HEK293T (cell line): ENCODE measurements around the gene ADISSP.

ENCODE experiments used
- CTCF ChIA-PET: fragments of 350-600 bp; formaldehyde crosslinking; extraction: SDS; loops from one replicate; lab custom pipeline; 2021; ENCODE audit warnings: antibody characterized with exemption, inconsistent platforms; lab: Yijun Ruan, JAX
- POLR2A ChIA-PET: fragments of 350-600 bp; formaldehyde crosslinking; extraction: SDS; loops from one replicate; lab custom pipeline; 2020; ENCODE audit warnings: antibody characterized with exemption, inconsistent platforms; lab: Yijun Ruan, JAX
- DNase-seq: peaks from one replicate; pipeline ENCODE4 v3.0.0; 2012; ENCODE audit warnings: mixed read lengths; ENCODE audit errors: extremely low spot score
- ARNT ChIP-seq: fragments of 450-650 bp; IDR thresholded peaks from 2 replicates; pipeline ENCODE4 v1.6.1; 2017; ENCODE audit warnings: mild to moderate bottlenecking
- BHLHE40 ChIP-seq: fragments of 450-650 bp; IDR thresholded peaks from 2 replicates; pipeline ENCODE4 v1.6.1; 2016; ENCODE audit warnings: mild to moderate bottlenecking, moderate library complexity, borderline replicate concordance
- CTBP1 ChIP-seq: fragments of 450-650 bp; IDR thresholded peaks from 2 replicates; pipeline ENCODE4 v1.6.1; 2016; ENCODE audit warnings: borderline replicate concordance
- ELF4 ChIP-seq: fragments of 450-650 bp; IDR thresholded peaks from 2 replicates; pipeline ENCODE4 v1.6.1; 2017; ENCODE audit warnings: antibody characterized with exemption
- FOXA1 ChIP-seq: fragments of 450-650 bp; IDR thresholded peaks from 2 replicates; pipeline ENCODE4 v1.6.1; 2016; ENCODE audit warnings: mild to moderate bottlenecking
- FOXK2 ChIP-seq: fragments of 450-650 bp; IDR thresholded peaks from 2 replicates; pipeline ENCODE4 v1.6.1; 2016; ENCODE audit warnings: mild to moderate bottlenecking
- FOXM1 ChIP-seq: fragments of 450-650 bp; IDR thresholded peaks from 2 replicates; pipeline ENCODE4 v1.6.1; 2017; ENCODE audit warnings: mild to moderate bottlenecking, borderline replicate concordance
- HDGF ChIP-seq: fragments of 450-650 bp; IDR thresholded peaks from 2 replicates; pipeline ENCODE4 v1.6.1; 2017; ENCODE audit warnings: antibody characterized with exemption, borderline replicate concordance
- L3MBTL2 ChIP-seq: fragments of 450-650 bp; conservative IDR thresholded peaks from 2 replicates; pipeline ENCODE4 v1.6.1; 2016; ENCODE audit warnings: mild to moderate bottlenecking
- LEF1 ChIP-seq: fragments of 450-650 bp; IDR thresholded peaks from 2 replicates; pipeline ENCODE4 v1.6.1; 2017; ENCODE audit warnings: mild to moderate bottlenecking, borderline replicate concordance
- NFRKB ChIP-seq: fragments of 450-650 bp; IDR thresholded peaks from 2 replicates; pipeline ENCODE4 v1.6.1; 2016; ENCODE audit warnings: mild to moderate bottlenecking, moderate library complexity
- SP1 ChIP-seq: fragments of 450-650 bp; IDR thresholded peaks from 2 replicates; pipeline ENCODE4 v1.6.1; 2017
- SUZ12 ChIP-seq: fragments of 450-650 bp; IDR thresholded peaks from 2 replicates; pipeline ENCODE4 v1.6.1; 2016; ENCODE audit warnings: mild to moderate bottlenecking
- TARDBP ChIP-seq: fragments of 450-650 bp; IDR thresholded peaks from 2 replicates; pipeline ENCODE4 v1.6.1; 2016
- ZNF384 ChIP-seq: fragments of 450-650 bp; IDR thresholded peaks from 2 replicates; pipeline ENCODE4 v1.6.1; 2016
- TF ChIP-seq, protein P1 (sequence below): fragments of 450-650 bp; IDR thresholded peaks from 2 replicates; pipeline ENCODE4 v1.6.1; 2016

ADISSP gene

DNA sequence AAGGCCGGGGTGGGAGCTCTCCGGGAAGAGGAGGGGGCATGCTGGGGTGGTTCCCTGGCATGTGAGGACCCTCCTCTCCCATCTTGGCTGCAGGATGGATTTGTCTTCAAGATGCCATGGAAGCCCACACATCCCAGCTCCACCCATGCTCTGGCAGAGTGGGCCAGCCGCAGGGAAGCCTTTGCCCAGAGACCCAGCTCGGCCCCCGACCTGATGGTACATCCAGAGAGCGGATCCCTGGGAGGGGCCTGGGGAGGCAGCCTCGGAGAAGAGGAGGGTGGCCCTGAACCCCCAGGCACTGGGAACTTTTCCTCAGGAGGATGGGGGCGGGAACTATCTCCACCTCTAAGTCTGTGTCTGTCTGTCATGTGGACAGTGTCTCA is 33.3 kb upstream of the ADISSP start:
- TF ChIP-seq SP1 (no peak), ZNF384 (no peak), FOXM1 (no peak), HDGF (no peak), FOXK2 (no peak), LEF1 (no peak), NFRKB (no peak), SUZ12 (no peak), L3MBTL2 (no peak), BHLHE40 (no peak), CTBP1 (no peak), TARDBP (no peak), ARNT (no peak), FOXA1 (no peak), ELF4 (no peak)
- TF ChIP-seq, protein P1, sequence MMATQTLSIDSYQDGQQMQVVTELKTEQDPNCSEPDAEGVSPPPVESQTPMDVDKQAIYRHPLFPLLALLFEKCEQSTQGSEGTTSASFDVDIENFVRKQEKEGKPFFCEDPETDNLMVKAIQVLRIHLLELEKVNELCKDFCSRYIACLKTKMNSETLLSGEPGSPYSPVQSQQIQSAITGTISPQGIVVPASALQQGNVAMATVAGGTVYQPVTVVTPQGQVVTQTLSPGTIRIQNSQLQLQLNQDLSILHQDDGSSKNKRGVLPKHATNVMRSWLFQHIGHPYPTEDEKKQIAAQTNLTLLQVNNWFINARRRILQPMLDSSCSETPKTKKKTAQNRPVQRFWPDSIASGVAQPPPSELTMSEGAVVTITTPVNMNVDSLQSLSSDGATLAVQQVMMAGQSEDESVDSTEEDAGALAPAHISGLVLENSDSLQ = no peak
- no peak for DNase-seq
- ChIA-PET CTCF (interaction anchor here (0.5 to 0.8 kb wide), 3 partner anchors 9 to 20 kb away, joined by 3 to 5 read pairs (median 4); partner anchors contain the start of gene AP5S1), POLR2A (interaction anchor here (0.7 to 1.7 kb wide), 2 partner anchors 15 to 116 kb away, joined by 3 to 7 read pairs; partner anchors contain the start of gene CENPB)

DNA sequence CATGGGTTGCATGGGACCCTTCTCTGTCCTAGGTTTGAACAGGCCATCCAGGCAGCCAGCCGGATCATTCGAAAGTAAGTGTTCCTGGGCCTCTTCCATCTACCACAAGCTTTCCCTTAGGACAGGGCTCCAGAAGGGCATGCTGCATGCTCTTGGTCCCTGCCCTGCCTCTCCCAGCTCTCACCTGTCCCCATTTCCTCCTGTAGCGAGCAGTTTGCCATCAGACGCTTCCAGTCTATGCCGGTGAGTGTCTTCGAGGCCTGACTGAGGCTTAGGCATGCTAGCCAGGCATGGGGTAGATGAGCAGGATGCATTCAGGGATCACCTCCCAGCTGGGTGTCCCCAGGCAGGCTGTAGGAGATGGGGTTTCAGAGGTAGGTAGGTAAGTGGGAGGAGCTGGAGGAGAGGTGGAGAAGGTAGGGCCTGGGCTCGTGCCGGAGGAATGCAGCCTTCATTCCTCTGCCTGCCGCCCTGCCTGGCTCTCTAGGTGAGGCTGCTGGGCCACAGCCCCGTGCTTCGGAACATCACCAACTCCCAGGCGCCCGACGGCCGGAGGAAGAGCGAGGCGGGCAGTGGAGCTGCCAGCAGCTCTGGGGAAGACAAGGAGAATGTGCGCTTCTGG is 32.8 kb upstream of the ADISSP start:
- no peak for TF ChIP-seq FOXK2
- TF ChIP-seq FOXA1 = no peak
- no peak for TF ChIP-seq FOXM1
- no peak for TF ChIP-seq TARDBP
- no peak for TF ChIP-seq LEF1
- TF ChIP-seq, protein P1 = no peak
- TF ChIP-seq L3MBTL2 = no peak
- TF ChIP-seq BHLHE40 = no peak
- no peak for TF ChIP-seq ELF4
- POLR2A ChIA-PET = interaction anchor here (0.7 to 1.7 kb wide), 2 partner anchors 14 to 117 kb away, joined by 3 to 7 read pairs; partner anchors contain the start of gene CENPB
- CTCF ChIA-PET = interaction anchor here (0.5 to 0.9 kb wide), 3 partner anchors 9 to 20 kb away, joined by 3 to 5 read pairs (median 5); partner anchors contain the start of gene AP5S1
- no peak for DNase-seq

DNA sequence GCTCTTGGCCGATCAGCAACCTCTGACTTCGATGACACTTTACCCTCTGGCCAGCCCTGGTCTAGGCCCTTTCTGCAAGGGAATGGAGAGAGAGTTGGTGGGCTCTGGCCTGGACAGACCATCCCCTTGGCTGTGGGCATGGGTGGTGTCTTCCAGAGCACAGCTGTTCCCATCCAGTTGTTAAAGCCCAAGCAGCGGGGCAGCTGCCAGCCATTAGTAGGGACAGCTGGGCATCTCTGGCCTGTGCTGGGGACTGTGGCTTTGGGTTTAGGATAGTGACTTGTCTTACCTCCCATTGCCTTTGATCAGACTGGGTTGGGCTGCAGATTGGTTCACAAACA is 31.3 kb upstream of the ADISSP start:
- ChIA-PET POLR2A (no interaction called here), CTCF (no interaction called here)
- no peak for DNase-seq
- no peak for TF ChIP-seq CTBP1
- no peak for TF ChIP-seq SP1
- no peak for TF ChIP-seq ARNT
- no peak for TF ChIP-seq FOXM1
- no peak for TF ChIP-seq ZNF384
- TF ChIP-seq LEF1 = no peak
- no peak for TF ChIP-seq BHLHE40
- TF ChIP-seq, protein P1 = no peak
- TF ChIP-seq L3MBTL2 = no peak
- TF ChIP-seq HDGF = no peak
- no peak for TF ChIP-seq NFRKB

DNA sequence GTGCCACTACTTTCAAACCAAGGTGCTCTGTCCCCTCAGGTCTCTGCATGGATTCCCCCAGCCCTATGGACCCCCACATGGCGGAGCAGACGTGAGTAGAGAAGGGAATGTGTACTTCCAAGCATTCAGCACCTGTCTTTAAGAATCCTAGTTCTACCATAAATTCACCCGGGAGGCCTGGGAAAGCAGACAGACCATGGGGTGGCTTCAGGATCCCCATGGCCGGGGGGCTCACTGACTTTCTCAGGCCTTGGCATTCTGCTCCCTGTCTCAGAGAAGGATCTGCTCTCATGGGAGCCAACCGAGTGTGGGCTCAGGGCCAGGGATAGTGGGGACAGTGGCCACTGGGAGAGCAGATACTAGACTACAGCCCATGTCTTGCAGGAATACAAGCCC is 30.8 kb upstream of the ADISSP start:
- TF ChIP-seq L3MBTL2 (no peak), ELF4 (no peak), FOXM1 (no peak), CTBP1 (no peak), SUZ12 (no peak)
- TF ChIP-seq, protein P1 = no peak
- POLR2A ChIA-PET = no interaction called here
- no peak for DNase-seq
- CTCF ChIA-PET = interaction anchor here (0.5 kb wide), 1 partner anchor 745 kb away, joined by 3 read pairs; no protein-coding TSS in a partner anchor

DNA sequence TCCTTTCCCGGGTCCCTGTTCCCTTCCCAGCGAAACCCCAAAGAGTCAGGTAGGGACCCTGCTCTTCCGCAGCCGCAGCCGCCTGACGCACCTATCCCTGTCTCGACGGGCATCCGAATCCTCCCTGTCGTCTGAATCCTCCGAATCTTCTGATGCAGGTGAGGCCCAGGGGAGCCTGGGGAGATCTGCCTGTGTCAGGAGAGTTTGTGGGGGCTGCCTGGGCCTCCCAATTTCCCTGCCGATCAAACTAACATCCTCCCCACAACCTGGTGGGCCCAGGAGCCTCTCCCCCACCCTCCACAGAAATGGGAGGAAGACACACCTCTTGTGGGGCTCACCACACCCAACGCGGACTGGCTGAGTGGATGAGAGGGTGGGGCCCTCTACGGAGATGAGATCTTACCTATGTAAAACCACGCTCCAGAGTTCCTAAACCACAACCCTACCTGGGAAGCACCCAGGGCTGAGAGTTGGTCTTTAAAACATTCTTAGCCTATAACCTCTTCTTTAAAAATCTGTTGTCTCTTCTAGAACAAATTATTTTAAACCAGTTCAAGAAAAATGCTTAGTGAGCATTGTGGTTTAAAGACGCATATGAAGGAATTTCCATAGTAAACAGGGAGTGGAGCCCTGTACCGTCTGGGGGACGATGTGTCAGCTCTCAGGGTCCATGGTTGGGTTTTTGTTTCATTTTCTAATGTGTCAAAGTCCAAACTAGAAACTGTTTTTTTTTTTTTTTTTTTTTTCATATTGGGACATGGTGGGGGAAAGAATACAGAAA is 30.2 kb upstream of the ADISSP start:
- no peak for DNase-seq

More for the DNA sequence above, 30.2 kb upstream of the ADISSP start:
- POLR2A ChIA-PET = no interaction called here
- CTCF ChIA-PET = interaction anchor here (0.5 kb wide), 1 partner anchor 744 kb away, joined by 3 read pairs; no protein-coding TSS in a partner anchor
- no peak for TF ChIP-seq ELF4
- TF ChIP-seq FOXA1 = no peak
- no peak for TF ChIP-seq TARDBP
- TF ChIP-seq SUZ12 = no peak
- no peak for TF ChIP-seq NFRKB
- TF ChIP-seq, protein P1 = no peak
- no peak for TF ChIP-seq ZNF384
- TF ChIP-seq BHLHE40 = no peak
- TF ChIP-seq LEF1 = no peak
- no peak for TF ChIP-seq FOXK2
